Progenitor cell of endocrine pancreas (in vitro differentiated cells): Measurements from ENCODE around the gene TOMM20. TPM values are rescaled to one million over a fixed set of nuclear protein-coding genes. Genes with fewer than 3 reads are reported as not detected.

ENCODE experiments used
- DNase-seq: peaks from one replicate; pipeline ENCODE4 v3.0.0; 2021; ENCODE audit warnings: low spot score; ENCODE audit not compliant: unreplicated experiment
- H3K27ac Mint-ChIP-seq: 2 replicates; pipeline ENCODE4 v1.8.0; 2021; ENCODE audit warnings: mild to moderate bottlenecking, moderate library complexity, mixed read lengths
- H3K27me3 Mint-ChIP-seq: 2 replicates; pipeline ENCODE4 v1.8.0; 2021; ENCODE audit warnings: mixed read lengths
- H3K36me3 Mint-ChIP-seq: 2 replicates; pipeline ENCODE4 v1.8.0; 2022; ENCODE audit warnings: mixed read lengths; ENCODE audit not compliant: insufficient read depth
- H3K4me1 Mint-ChIP-seq: 2 replicates; pipeline ENCODE4 v1.8.0; 2021; ENCODE audit warnings: low read depth, mixed read lengths
- H3K4me3 Mint-ChIP-seq: 2 replicates; pipeline ENCODE4 v1.8.0; 2021; ENCODE audit warnings: low read depth, mild to moderate bottlenecking, moderate library complexity, mixed read lengths
- H3K9me3 Mint-ChIP-seq: 2 replicates; pipeline ENCODE4 v1.8.0; 2021; ENCODE audit warnings: low read depth, mixed read lengths
- CTCF ChIP-seq: fragments of 200-600 bp; sonication (generic); IDR thresholded peaks from one replicate; pipeline ENCODE4 v1.5.0; 2021; ENCODE audit warnings: antibody characterized with exemption, mild to moderate bottlenecking; ENCODE audit not compliant: unreplicated experiment
- total RNA-seq: library from RNA; stranded (reverse); gene quantifications from 2 replicates; pipeline ENCODE4 v1.2.1, GENCODE V29; 2021

The TOMM20 gene
- total RNA-seq, 1 donor from 2014 or later: 110 TPM

- Mint-ChIP-seq H3K27me3 (no peaks in the 10 kb centered on the region), H3K4me3 (no peak overlapping the region), H3K9me3 (no peaks in the 10 kb centered on the region), H3K4me1 (no peaks in the 10 kb centered on the region), H3K36me3 (peaks cover 29% of the 10 kb centered on the region), H3K27ac (no peak overlapping the region)
- DNase-seq: no peak
- no peak for TF ChIP-seq CTCF
Measured at GRCh38 chr1:235147269-235147668, 18.6 kb upstream of the TOMM20 start.

GRCh38 chr1:235145639-235146038 lies 17.0 kb upstream of the TOMM20 start:
- no peaks in the 10 kb centered on the region for H3K9me3 Mint-ChIP-seq

GRCh38 chr1:235142991-235143390 lies 14.4 kb upstream of the TOMM20 start:
- Mint-ChIP-seq H3K4me1 (no peaks in the 10 kb centered on the region), H3K27ac (no peak overlapping the region), H3K4me3 (no peak overlapping the region), H3K9me3 (no peaks in the 10 kb centered on the region), H3K27me3 (no peaks in the 10 kb centered on the region), H3K36me3 (peaks cover 33% of the 10 kb centered on the region)
- no peak for DNase-seq
- no peak for TF ChIP-seq CTCF

More at GRCh38 chr1:235145639-235146038, 17.0 kb upstream of the TOMM20 start:
- Mint-ChIP-seq H3K4me3 (no peak overlapping the region), H3K4me1 (no peaks in the 10 kb centered on the region), H3K27ac (no peak overlapping the region), H3K36me3 (peaks cover 31% of the 10 kb centered on the region), H3K27me3 (no peaks in the 10 kb centered on the region)
- TF ChIP-seq CTCF: no peak
- DNase-seq: no peak

GRCh38 chr1:235139315-235139714 lies 10.7 kb upstream of the TOMM20 start:
- H3K27ac Mint-ChIP-seq: peak overlapping the region; percentile 74

GRCh38 chr1:235138821-235139220 lies 10.2 kb upstream of the TOMM20 start:
- TF ChIP-seq CTCF: no peak
- H3K36me3 Mint-ChIP-seq: peaks cover 52% of the 10 kb centered on the region
- DNase-seq: no peak
- H3K4me3 Mint-ChIP-seq: no peak overlapping the region
- H3K27me3 Mint-ChIP-seq: no peaks in the 10 kb centered on the region
- no peaks in the 10 kb centered on the region for H3K4me1 Mint-ChIP-seq
- H3K27ac Mint-ChIP-seq: peak overlapping the region; percentile 54
- H3K9me3 Mint-ChIP-seq: no peaks in the 10 kb centered on the region

More at GRCh38 chr1:235139315-235139714, 10.7 kb upstream of the TOMM20 start:
- Mint-ChIP-seq H3K27me3 (no peaks in the 10 kb centered on the region), H3K36me3 (peaks cover 51% of the 10 kb centered on the region), H3K9me3 (no peaks in the 10 kb centered on the region), H3K4me3 (no peak overlapping the region), H3K4me1 (no peaks in the 10 kb centered on the region)
- DNase-seq: no peak
- TF ChIP-seq CTCF: no peak
